Activated CD8-positive, alpha-beta memory T cell treated with anti-CD3 and anti-CD28 coated beads for 24 hours (primary cell): Measurements from ENCODE around the gene PDE1C.
"Not testable (repeated sequence)": the region's sequence is repeated elsewhere in the genome, so short reads cannot be mapped to it uniquely, and the experiment has no call there.

Experiments used
- DNase-seq: peaks from one replicate; pipeline ENCODE4 v3.0.0-alpha.2; 2020

Gene PDE1C

DNA sequence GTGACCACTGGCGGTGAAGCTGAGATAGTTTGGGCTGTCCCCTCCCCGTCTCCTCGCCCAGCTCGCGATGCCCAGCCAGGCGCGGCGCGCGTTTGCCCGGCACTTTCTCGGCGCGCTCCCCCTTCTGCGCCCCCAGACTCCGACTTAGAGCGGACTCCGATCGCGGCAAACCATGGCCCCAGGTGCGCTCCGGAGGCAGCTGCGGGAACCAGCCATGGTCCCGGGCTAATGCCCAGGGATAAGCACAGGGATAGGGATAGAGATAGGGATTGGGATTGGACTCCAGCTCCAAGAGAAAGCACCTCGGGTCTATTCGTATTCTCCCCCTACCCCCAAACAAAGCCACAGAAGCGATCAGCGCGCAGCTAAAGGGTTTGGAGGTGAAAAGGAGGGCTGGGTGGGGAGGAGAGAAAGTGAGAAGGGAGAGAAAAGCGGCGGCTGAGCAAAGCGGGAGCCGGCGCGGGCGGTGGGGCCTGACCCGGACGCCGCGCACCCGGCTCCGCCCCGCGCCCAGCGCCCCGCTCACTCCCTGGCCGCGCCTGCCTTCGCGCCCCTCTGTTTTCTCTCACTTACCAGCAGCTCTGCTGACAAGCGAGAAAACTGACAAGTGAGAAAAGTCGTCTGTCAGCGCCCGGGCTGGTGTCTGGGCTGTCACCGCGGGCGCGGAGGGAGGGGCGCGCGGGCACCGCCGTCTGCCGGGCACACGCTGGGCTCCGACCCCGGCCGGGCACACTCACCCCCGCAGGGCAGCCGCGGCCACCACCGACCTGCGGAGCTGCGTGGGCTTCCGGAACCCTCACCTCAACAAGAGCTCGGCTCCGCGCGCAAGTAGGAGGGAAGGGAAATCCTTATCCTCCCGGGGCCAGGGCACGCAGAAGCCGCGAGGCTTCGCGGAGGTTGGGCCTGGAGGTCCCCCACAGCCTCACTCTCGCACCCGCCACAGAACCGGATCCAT is at the start of gene PDE1C:
Gene PDE1C (minus strand): TSS at position 2 of the 955 bp plus-strand sequence.
- no peak for DNase-seq

DNA sequence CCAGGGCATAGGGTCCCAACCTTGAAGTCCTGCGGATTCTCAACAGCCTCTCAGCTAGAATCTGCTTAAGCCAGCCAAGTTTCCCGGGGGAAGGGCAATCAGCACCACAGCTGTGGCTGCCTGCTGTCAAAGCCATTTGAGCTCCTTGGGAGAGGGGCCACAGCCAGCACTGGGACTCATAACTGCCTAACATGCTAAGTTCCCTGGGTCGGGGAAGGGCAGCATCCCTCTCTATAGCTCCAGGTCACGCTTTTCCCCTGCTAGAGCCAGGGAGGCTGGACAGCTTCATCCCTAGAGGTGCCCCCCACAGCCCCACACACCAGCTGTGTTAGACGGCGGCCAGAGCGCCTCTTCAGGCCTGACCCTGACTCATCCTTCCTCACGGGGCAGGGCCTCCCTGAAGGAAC is 49.6 kb upstream of the PDE1C start:
- DNase-seq: no peak

- DNase-seq: no peak
Measured at GRCh38 chr7:32117837-32118236, 47.6 kb upstream of the PDE1C start.

GRCh38 chr7:32116436-32116835 is 46.2 kb upstream of the PDE1C start:
- no peak for DNase-seq

- no peak for DNase-seq
Measured at GRCh38 chr7:32115831-32116230, 45.6 kb upstream of the PDE1C start.

- DNase-seq: no peak
Measured at GRCh38 chr7:32108651-32109050, 38.4 kb upstream of the PDE1C start.

GRCh38 chr7:32104766-32105165 is 34.6 kb upstream of the PDE1C start:
- no peak for DNase-seq

- DNase-seq: no peak
Measured at GRCh38 chr7:32103361-32103760, 33.2 kb upstream of the PDE1C start.

DNA sequence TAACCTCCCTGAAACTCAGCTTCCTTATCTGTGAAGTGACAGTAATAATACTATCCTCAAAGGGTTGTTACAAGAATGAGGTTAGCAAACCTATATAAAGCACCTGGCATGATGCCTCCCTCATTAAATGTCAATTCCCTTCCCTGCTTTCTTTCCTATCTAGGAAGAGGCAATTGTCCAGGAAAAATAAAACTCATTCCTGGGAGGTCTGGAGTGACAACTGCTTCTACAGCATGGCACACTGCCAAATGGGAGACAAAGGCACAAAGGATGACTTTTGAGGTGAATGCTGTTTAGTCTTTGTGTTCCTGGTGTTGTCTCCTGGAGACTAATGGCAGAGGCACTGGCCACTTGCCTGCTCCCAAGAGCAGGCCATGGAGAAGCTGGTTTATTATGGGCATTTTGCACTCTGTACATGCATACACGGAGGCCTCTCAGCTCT is 32.2 kb upstream of the PDE1C start:
- DNase-seq: no peak

- DNase-seq: no peak
Measured at GRCh38 chr7:32100407-32100907, 30.2 kb upstream of the PDE1C start.

DNA sequence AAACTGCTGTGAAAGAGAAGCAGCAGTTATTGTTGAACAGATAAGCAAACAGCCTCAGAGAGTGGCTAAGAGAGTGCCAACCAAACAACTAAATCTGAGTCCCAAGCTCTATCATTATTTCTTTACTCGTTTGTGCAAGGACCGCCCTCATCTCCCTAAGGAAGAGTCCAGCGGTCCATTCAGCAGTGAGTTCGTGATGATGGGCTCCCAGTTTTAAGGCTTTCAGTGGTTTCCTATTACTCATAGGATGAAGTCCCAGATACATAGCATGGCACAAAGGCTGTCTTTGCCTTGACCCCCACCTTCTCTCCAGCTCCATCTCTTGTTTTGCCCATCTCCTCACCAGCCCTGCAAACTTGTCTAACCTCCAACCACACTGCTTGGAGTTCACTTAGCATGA is 24.3 kb upstream of the PDE1C start:
- no peak for DNase-seq

- no peak for DNase-seq
Measured at GRCh38 chr7:32093415-32094408, 23.5 kb upstream of the PDE1C start.

DNA sequence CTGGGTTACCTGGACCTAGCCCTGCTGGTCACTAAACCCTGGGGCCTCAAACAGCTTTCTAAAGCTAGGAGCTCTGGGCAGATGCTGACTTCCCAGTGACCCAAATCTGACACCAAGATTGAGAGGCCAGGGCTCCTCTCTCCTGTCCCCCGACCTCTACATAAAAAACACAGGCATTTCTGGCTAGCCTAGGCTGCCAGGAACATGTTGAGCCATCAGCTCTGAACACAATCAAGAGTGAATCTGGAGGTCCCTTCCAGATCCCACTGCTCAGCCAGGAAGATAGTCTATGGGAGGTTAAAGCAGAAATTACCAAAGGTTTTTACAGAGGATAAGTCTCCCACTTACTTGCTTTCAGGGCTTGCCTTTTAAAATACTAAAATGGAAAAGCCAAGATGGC is 22.1 kb upstream of the PDE1C start:
- no peak for DNase-seq

DNA sequence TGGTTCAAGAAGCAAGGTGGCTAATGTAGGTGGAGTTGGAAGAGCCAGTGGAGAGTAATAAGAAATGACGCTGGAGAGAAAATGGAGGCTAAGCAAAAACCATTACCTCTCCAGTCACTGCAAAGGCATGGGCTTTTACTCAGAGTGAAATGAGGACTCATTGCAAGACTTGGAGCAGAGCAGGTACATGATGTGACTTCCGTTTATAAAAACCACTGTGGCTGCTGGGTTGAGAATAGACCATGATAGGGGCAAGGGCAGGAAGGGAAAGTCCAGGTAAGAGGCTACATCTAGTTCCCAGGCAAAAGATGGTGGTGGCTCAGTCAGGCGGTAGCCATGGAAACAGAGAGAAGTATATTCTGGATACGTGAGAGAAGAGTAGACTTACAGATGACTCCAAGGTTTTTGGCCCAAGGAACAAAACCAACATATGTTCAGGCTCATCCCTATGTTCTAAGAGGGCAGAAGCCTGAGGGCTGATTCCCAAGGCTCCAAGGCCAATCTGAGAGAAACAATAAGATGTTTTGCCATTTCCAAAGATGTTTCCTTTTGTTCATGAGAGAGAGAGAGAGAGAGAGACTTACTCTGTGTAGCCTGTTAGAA is 21.5 kb upstream of the PDE1C start:
- no peak for DNase-seq

DNA sequence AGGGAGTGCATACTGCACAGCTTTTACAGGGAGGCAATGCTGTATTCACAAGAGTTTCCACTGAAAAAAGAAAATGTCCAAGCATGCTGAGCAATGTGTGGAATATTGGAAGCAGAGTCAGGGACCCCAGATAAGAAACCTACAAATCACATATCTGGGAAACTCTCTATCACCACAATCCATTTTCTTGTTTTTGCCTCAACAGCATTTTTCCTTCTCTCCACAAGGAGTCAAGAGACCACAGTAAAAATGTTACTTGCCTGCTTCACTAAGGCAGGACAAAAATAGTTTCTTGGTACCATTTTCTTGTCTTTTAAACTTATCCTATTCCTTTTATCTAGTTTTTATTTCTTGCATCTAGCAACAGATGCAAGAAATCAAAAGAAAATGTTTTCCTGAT is 19.5 kb upstream of the PDE1C start:
- DNase-seq: no peak

GRCh38 chr7:32089256-32089655 is 19.0 kb upstream of the PDE1C start:
- DNase-seq: no peak

DNA sequence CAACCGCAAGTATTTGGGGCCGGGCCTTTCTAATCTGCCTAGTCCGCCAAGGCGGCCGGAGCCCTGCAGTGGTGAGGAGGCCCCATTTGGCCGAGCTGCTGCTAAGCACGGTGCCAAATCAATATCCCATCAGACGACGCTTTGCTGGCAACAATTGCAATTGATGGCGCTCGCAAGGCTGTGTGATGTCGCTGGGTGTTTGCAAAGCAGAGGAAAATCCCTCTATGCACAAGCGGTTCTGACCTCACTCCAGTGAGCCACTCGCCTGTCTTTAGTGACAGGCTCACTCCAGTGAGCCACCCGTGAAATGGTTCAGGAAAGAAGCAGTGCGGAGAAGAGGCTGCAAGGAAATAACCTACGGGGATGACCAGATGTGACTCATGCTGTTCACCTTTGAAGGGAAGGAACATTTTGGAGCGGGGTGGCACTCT is 18.3 kb upstream of the PDE1C start:
- no peak for DNase-seq

- DNase-seq: no peak
Measured at GRCh38 chr7:32079510-32079909, 9.3 kb upstream of the PDE1C start.

GRCh38 chr7:32078824-32079223 is 8.6 kb upstream of the PDE1C start:
- DNase-seq: no peak

- DNase-seq: no peak
Measured at GRCh38 chr7:32077806-32078205, 7.6 kb upstream of the PDE1C start.

DNA sequence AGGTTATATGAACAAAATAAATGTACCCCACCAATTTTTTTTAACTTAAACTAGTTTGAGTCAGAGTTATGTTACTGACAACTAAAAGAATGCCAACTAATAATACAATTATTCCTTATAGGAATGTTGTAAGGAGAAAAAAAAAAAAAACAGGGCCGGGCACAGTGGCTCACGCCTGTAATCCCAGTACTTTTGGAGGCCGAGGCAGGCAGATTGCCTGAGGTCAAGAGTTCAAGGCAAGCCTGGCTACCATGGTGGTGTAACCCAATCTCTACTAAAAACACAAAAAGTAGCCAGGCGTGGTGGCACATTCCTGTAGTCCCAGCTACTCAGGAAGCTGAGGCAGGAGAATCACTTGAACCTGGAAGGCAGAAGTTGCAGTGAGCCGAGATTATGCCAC is 6.6 kb upstream of the PDE1C start:
- not testable (repeated sequence) for DNase-seq

DNA sequence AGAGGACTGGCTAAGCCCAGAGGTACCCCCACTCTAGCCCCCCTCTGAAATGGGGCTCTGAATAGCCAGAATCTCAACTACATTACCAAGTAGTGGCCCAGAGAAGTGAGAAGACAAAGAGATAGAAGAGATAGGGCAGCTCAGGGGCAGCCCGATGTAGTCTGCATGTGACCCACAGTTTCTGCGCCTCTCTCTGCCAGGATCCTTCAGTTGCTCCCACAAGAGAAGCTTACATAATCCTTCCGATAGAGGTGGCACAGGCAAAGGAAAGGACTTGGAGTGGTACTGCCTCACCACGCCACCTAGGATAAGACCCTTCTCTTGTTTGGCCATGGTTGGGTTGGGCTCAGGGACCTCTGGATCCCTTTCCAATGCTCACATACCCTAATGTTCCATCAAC is 5.4 kb upstream of the PDE1C start:
- DNase-seq: no peak
